Measurements from ENCODE around the gene TMEM244.

DNA sequence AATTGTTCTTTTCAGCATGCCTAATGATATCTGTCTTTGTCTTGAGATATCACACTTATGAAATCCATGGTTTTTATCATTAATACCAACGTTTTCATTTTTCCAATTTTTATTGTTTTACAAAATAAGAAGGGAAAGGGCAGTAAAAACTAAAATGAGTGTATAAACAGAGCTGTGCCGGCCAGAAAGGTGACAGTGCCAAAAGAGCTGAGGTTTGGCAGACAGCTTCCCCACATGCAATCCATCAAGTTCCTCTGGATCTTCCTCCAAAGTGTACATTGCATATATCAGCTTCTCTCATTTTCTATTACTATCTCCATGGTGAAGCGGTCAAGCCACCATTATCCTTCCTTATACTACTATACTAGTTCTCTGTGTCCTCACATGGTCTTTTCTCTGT lies 10.1 kb upstream of the TMEM244 start:
- TF ChIP-seq, protein P1, sequence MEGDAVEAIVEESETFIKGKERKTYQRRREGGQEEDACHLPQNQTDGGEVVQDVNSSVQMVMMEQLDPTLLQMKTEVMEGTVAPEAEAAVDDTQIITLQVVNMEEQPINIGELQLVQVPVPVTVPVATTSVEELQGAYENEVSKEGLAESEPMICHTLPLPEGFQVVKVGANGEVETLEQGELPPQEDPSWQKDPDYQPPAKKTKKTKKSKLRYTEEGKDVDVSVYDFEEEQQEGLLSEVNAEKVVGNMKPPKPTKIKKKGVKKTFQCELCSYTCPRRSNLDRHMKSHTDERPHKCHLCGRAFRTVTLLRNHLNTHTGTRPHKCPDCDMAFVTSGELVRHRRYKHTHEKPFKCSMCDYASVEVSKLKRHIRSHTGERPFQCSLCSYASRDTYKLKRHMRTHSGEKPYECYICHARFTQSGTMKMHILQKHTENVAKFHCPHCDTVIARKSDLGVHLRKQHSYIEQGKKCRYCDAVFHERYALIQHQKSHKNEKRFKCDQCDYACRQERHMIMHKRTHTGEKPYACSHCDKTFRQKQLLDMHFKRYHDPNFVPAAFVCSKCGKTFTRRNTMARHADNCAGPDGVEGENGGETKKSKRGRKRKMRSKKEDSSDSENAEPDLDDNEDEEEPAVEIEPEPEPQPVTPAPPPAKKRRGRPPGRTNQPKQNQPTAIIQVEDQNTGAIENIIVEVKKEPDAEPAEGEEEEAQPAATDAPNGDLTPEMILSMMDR (IDR thresholded peaks at IDR 0.05; ENCODE audit: low read depth, low read length) = no peak
- TF ChIP-seq EZH2phosphoT487 (IDR thresholded peaks at IDR 0.05; ENCODE audit: low read depth) = no peak

Data from OCI-LY3 (cell line).